GM13977 (cell line): ENCODE measurements around the gene CYRIA.

Source experiments
- DNase-seq: peaks from one replicate; pipeline ENCODE4 v3.0.0; 2012; ENCODE audit warnings: low spot score
- in situ Hi-C: fragments of 300-500 bp; cut with MboI; formaldehyde crosslinking; loops from one replicate; pipeline ENCODE4 v1.12.0; 2022; ENCODE audit warnings: low sequenced_read_pairs, low pct_unique_long_range_greater_than_20kb, mixed read lengths, inconsistent platforms; ENCODE audit not compliant: unreplicated experiment
- TF ChIP-seq, protein P1 (sequence below): IDR thresholded peaks from 2 replicates; pipeline ENCODE4 v1.5.1; 2012; ENCODE audit warnings: mild to moderate bottlenecking, control low read depth; ENCODE audit not compliant: insufficient read depth; ENCODE audit errors: extremely low read depth, missing control alignments

Gene CYRIA

DNA sequence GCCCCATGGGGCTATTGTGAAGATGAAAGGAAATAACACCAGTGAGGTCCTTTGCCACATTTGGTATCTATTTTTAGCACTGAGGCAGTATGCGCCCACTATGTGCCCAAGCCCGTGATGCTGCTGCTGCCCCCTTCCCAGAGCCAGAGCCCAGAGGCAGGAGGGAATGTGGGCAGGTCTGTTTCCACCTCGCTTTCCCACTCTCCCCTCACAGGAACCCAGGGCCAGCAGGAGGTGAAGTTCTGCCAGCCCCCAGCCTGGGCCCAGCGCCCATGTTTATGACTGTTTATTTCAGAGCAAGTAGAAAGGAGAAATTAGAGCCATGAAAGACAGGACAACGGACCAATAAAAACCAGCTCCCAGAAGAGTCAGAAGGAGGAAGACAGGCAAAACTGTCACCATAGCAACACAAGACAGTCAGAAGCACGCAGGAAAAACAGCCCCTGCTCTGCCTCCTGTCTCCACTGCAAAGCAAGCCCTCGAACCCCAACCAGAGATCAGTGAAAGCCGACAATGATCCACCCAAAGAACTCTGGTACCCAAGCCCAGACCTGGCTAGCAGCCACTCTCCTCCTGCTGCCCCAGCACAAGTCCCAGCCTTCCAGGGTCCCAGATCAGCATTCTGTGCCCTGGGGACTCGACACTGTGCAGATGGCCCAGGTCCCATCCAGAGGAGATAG, 1.4 kb downstream of the CYRIA start:
- TF ChIP-seq, protein P1, sequence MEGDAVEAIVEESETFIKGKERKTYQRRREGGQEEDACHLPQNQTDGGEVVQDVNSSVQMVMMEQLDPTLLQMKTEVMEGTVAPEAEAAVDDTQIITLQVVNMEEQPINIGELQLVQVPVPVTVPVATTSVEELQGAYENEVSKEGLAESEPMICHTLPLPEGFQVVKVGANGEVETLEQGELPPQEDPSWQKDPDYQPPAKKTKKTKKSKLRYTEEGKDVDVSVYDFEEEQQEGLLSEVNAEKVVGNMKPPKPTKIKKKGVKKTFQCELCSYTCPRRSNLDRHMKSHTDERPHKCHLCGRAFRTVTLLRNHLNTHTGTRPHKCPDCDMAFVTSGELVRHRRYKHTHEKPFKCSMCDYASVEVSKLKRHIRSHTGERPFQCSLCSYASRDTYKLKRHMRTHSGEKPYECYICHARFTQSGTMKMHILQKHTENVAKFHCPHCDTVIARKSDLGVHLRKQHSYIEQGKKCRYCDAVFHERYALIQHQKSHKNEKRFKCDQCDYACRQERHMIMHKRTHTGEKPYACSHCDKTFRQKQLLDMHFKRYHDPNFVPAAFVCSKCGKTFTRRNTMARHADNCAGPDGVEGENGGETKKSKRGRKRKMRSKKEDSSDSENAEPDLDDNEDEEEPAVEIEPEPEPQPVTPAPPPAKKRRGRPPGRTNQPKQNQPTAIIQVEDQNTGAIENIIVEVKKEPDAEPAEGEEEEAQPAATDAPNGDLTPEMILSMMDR = no peak
- DNase-seq = peak; percentile 47
- in situ Hi-C loops = no loop called here

GRCh38 chr2:16663121-16663905, 2.3 kb downstream of the CYRIA start:
- DNase-seq = no peak
- in situ Hi-C loops = no loop called here

DNA sequence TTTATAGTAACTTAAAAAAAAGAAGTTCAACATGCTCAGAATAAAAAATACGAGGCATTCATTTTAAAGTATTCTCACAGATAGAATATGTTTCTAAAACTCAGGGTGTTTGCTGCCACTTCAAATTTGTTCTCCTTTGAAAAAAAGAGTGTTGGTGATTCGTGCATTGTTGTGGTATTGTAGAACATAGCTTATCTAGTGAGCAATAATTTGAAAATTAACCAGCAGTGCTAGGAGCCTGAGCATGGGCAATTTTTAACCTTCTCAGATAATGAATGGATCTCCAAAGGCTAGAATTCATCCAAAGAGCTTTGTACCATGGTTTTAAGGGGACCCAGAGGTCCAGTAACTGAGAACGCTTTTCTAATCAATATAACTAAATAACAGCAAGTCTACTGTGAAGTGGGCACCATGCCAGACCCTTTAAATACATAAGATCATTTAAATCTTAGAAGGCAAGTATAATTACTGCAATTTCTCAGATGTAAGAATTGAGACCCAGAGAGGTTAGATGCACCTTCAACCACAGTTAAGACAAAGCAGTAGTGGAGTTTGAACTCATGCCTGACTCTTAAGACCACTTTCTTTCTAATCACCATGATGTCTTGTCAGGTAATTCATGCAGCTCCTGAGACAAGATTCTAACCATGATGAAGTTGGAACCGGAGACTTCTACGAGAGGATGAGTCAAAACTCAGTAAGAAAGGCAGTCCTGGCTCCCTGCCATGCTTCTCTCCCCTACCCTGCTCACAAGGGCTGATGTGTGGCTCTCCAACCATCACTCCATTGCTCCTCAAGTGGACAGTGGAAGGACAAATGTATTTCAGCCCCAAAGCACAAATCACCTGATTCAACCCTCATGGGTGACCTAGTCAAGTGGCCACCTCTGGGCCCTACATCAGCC, 3.4 kb downstream of the CYRIA start:
- no peak for DNase-seq
- in situ Hi-C loops = no loop called here
- TF ChIP-seq, protein P1 = no peak

More at GRCh38 chr2:16663121-16663905, 2.3 kb downstream of the CYRIA start:
- TF ChIP-seq, protein P1 = no peak

DNA sequence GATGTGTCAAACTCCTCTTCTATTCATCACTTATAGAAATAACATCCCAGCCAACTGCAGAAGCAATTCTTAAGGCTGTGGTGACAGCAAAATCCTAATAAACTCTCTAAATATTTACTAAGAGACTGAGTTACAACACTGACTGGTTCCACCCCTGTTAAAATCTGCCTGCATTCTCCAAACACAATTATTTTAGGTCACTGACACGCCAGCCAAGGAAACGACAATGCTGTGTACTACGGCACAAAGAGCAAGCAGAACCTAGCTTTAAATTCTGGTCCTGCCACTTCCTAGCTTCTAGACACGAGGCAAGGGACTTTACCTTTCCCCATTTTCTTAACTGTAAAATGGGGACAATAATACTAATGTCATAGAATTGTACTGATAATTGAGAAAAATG, 4.1 kb downstream of the CYRIA start:
- DNase-seq = no peak
- TF ChIP-seq, protein P1 = no peak
- in situ Hi-C loops = no loop called here

DNA sequence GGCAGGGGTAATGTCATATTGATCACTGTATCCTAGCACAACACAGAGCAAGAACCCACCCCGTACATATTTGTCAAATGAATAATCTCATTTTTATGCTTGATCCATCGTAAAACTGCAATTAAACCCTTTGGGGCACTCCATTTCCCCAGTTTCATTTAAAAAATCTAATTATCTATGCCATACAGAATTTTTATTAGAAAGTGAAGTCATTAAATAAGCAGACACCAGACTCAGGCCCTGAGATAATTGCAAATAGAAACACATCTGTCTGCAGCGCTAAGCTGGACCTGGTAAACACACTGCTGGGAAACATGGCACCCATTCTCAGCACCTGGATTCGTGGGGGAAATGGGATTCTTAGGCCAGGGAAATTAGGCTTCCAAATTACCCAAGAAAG, 5.1 kb downstream of the CYRIA start:
- no peak for DNase-seq
- TF ChIP-seq, protein P1 = no peak
- in situ Hi-C loops = no loop called here

- in situ Hi-C loops = no loop called here
- TF ChIP-seq, protein P1 = no peak
- no peak for DNase-seq
These were observed 5.5 kb downstream of the CYRIA start for GRCh38 chr2:16660114-16660513.
